NCI-H460 (cell line): Measurements from ENCODE around the gene ZNF646. TPM values are rescaled to one million over a fixed set of nuclear protein-coding genes. Genes with fewer than 3 reads are reported as not detected.
A peak's percentile ranks its signal among the peaks of the same experiment; 100 is the strongest.

ENCODE experiments used
- DNase-seq: peaks from one replicate; pipeline ENCODE4 v3.0.0-alpha.2; 2016; ENCODE audit warnings: low read depth; ENCODE audit errors: extremely low read depth
- total RNA-seq: library from RNA; depleted of rRNA; stranded (reverse); fragments of >200 nt; shearing (Covaris generic); gene quantifications from 2 replicates; pipeline ENCODE4 v1.2.3, GENCODE V29; 2014

ZNF646 gene
- total RNA-seq, 1 experiment from 2014 or later, result 13.8 TPM

- DNase-seq, result no peak
Measured at GRCh38 chr16:31106509-31107464, 32.6 kb downstream of the ZNF646 start.

- no peak for DNase-seq
Measured at GRCh38 chr16:31107465-31107867, 33.2 kb downstream of the ZNF646 start.

- peak; percentile 65 for DNase-seq
Measured at GRCh38 chr16:31108035-31108793, 34.0 kb downstream of the ZNF646 start, which contains the start of gene BCKDK. Gene BCKDK, plus strand, starts transcription at chr16:31108386. Its CDS starts 838 bp downstream, at chr16:31109224.

- no peak for DNase-seq
Measured at GRCh38 chr16:31108794-31109558, 34.8 kb downstream of the ZNF646 start.

- DNase-seq, result no peak
Measured at GRCh38 chr16:31109622-31110021, 35.4 kb downstream of the ZNF646 start.

GRCh38 chr16:31110106-31111034 is 36.1 kb downstream of the ZNF646 start:
- no peak for DNase-seq

GRCh38 chr16:31111881-31112466 is 37.8 kb downstream of the ZNF646 start:
- DNase-seq, result no peak

- DNase-seq, result no peak
Measured at GRCh38 chr16:31112711-31113110, 38.5 kb downstream of the ZNF646 start.

- no peak for DNase-seq
Measured at GRCh38 chr16:31113121-31114120, 39.2 kb downstream of the ZNF646 start.

GRCh38 chr16:31114468-31114867 is 40.2 kb downstream of the ZNF646 start:
- DNase-seq, result no peak

GRCh38 chr16:31117384-31118222 is 43.4 kb downstream of the ZNF646 start, which contains the start of gene KAT8:
Gene KAT8, plus strand, starts transcription at chr16:31117664. Its CDS starts 18 bp downstream, at chr16:31117682.
- DNase-seq, result peak; percentile 97

GRCh38 chr16:31118223-31119155 is 44.3 kb downstream of the ZNF646 start:
- no peak for DNase-seq

GRCh38 chr16:31120129-31120528 is 45.9 kb downstream of the ZNF646 start:
- no peak for DNase-seq

- DNase-seq, result no peak
Measured at GRCh38 chr16:31125844-31126243, 51.6 kb downstream of the ZNF646 start.

- no peak for DNase-seq
Measured at GRCh38 chr16:31127182-31127581, 53.0 kb downstream of the ZNF646 start.
